ENCODE data around the gene USP5.

Gene USP5

DNA sequence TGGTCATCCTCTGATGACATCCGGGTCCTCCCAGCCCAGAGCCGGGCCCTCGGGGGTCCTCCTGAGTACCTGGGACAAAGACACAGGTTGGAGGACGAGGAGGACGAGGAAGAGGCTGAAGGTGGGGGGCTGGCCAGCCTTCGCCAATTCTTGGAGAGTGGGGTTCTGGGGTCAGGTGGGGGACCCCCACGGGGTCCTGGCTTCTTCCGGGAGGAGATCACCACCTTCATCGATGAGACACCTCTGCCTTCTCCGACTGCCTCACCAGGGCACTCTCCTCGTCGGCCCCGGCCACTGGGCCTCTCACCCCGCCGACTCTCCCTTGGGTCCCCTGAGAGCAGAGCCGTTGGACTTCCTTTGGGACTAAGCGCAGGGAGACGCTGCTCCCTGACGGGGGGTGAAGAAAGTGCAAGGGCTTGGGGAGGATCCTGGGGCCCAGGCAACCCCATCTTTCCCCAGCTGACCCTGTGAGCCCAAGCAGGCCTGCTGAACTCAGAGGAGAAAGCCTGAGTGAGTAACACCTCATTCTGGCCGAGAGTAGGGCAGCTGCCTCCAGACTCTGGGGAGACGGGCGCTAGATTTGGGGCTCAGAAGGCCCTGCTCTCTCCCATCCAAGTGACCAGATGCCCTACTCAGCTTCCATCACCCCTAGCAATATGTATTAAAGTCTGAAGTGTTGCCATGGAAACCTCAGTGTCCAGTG is 25.1 kb upstream of the USP5 start:
- no peaks in the 10 kb centered on the region for H3K79me2 ChIP-seq (ENCODE audit: insufficient read depth, low read length)
- no peak overlapping the region for H3K27ac ChIP-seq (ENCODE audit: low read depth, low read length)
- H3F3A ChIP-seq (ENCODE audit: insufficient read depth): no peaks in the 10 kb centered on the region
- H3K9ac ChIP-seq (ENCODE audit: low read length): no peak overlapping the region
- TF ChIP-seq, protein P1, sequence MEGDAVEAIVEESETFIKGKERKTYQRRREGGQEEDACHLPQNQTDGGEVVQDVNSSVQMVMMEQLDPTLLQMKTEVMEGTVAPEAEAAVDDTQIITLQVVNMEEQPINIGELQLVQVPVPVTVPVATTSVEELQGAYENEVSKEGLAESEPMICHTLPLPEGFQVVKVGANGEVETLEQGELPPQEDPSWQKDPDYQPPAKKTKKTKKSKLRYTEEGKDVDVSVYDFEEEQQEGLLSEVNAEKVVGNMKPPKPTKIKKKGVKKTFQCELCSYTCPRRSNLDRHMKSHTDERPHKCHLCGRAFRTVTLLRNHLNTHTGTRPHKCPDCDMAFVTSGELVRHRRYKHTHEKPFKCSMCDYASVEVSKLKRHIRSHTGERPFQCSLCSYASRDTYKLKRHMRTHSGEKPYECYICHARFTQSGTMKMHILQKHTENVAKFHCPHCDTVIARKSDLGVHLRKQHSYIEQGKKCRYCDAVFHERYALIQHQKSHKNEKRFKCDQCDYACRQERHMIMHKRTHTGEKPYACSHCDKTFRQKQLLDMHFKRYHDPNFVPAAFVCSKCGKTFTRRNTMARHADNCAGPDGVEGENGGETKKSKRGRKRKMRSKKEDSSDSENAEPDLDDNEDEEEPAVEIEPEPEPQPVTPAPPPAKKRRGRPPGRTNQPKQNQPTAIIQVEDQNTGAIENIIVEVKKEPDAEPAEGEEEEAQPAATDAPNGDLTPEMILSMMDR (IDR thresholded peaks at IDR 0.05; ENCODE audit: insufficient read depth, low read length, poor library complexity, severe bottlenecking): no peak
- no peak for TF ChIP-seq EZH2phosphoT487 (conservative IDR thresholded peaks at IDR 0.05; ENCODE audit: low read length)
- no peak overlapping the region for H3K4me2 ChIP-seq (ENCODE audit: low read depth, low read length, poor library complexity, severe bottlenecking)
- no peaks in the 10 kb centered on the region for H3K36me3 ChIP-seq (ENCODE audit: low read length)
- no peaks in the 10 kb centered on the region for H3K27me3 ChIP-seq (ENCODE audit: low read length)
- no peak overlapping the region for H3K4me3 ChIP-seq (ENCODE audit: insufficient read depth, low read length, poor library complexity, severe bottlenecking)
- H3K9me2 ChIP-seq (replicated peaks; ENCODE audit: insufficient read depth, low read length): no peaks in the 10 kb centered on the region
- H4K20me1 ChIP-seq (ENCODE audit: low read depth, low read length): no peaks in the 10 kb centered on the region; the same call in 1 of the 2 replicates
- H3K9me3 ChIP-seq (ENCODE audit: insufficient read depth, low read length): no peaks in the 10 kb centered on the region
- no peak overlapping the region for H2AFZ ChIP-seq (ENCODE audit: low read depth, low read length, severe bottlenecking)

DNA sequence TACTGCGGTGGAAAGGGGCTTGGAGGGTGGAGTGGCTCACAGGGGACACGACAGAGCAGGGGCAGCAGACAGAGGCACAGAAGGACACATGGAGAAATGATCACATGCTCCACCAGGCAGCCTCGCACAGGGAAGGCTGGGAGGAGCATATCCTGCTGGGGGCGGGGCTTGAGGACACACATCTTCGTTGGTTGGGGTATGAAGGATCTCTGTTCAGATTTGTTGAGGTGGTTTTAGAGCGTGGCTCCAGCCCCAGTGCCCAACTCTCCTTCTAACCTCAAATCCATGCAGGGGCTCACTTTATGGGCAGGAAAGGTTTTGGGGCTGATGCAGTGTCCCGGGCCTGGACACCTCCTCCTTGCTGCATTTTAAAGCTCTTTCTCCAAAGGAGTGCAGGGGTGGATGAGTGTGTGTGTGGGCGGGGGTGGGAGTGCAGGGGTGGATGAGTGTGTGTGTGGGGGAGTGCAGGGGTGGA is 24.5 kb upstream of the USP5 start:
- Histone ChIP-seq H2AFZ (ENCODE audit: low read depth, low read length, severe bottlenecking) (no peak overlapping the region), H3K9ac (ENCODE audit: low read length) (no peak overlapping the region)

DNA sequence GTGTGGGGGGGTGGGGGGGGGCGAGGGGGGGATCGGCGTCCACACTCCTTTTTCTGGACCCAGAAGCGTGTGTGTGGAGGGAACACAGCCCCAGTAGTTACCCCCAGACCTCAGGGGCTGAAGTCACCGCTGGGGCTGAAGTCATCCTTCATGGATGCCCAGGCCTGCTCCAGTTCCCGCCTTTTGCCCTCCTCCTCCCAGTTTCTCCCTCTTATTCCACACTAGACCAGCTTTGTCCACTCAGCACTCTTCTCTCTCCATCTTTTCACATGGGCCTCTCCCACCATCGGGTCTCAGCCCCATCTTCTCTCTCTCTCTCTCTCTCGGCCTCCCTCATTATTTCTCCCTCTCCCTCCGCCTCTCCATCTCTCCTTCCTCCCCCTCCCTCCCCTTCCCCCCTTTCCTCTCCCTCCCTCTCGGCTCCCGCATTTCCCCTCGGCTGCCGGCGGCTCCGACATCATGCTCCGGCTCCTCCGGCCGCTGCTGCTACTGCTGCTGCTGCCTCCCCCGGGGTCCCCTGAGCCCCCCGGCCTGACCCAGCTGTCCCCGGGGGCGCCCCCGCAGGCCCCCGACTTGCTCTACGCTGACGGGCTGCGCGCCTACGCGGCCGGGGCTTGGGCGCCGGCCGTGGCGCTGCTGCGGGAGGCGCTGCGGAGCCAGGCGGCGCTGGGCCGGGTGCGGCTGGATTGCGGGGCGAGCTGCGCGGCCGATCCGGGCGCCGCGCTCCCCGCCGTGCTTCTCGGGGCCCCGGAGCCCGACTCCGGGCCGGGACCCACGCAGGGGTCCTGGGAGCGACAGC is 23.8 kb upstream of the USP5 start, which contains the start of gene P3H3:
Gene P3H3 (plus strand): TSS at position 426 of the 799 bp plus-strand sequence. CDS start 34 bp downstream, at position 460.
- Histone ChIP-seq H3K79me2 (ENCODE audit: insufficient read depth, low read length) (no peaks in the 10 kb centered on the region), H3K9ac (ENCODE audit: low read length) (no peak within 1 kb of the TSS), H4K20me1 (ENCODE audit: low read depth, low read length) (no peaks in the 10 kb centered on the region; the same call in 1 of the 2 replicates), H3F3A (ENCODE audit: insufficient read depth) (no peaks in the 10 kb centered on the region), H3K9me3 (ENCODE audit: insufficient read depth, low read length) (no peaks in the 10 kb centered on the region), H3K27me3 (ENCODE audit: low read length) (no peaks in the 10 kb centered on the region), H3K9me2 (replicated peaks; ENCODE audit: insufficient read depth, low read length) (no peaks in the 10 kb centered on the region), H3K27ac (ENCODE audit: low read depth, low read length) (no peak within 1 kb of the TSS), H3K36me3 (ENCODE audit: low read length) (no peaks in the 10 kb centered on the region), H3K4me3 (ENCODE audit: insufficient read depth, low read length, poor library complexity, severe bottlenecking) (peak within 1 kb of the TSS; percentile 5), H3K4me2 (ENCODE audit: low read depth, low read length, poor library complexity, severe bottlenecking) (peak within 1 kb of the TSS; percentile 29), H2AFZ (ENCODE audit: low read depth, low read length, severe bottlenecking) (no peak within 1 kb of the TSS)
- TF ChIP-seq EZH2phosphoT487 (conservative IDR thresholded peaks at IDR 0.05; ENCODE audit: low read length): peak; percentile 99; the same call in 1 of the 2 replicates
- TF ChIP-seq, protein P1 (IDR thresholded peaks at IDR 0.05; ENCODE audit: insufficient read depth, low read length, poor library complexity, severe bottlenecking): no peak

More for the DNA sequence above, 24.5 kb upstream of the USP5 start:
- Histone ChIP-seq H3K9me2 (replicated peaks; ENCODE audit: insufficient read depth, low read length) (no peaks in the 10 kb centered on the region), H3F3A (ENCODE audit: insufficient read depth) (no peaks in the 10 kb centered on the region), H3K4me2 (ENCODE audit: low read depth, low read length, poor library complexity, severe bottlenecking) (no peak overlapping the region), H3K79me2 (ENCODE audit: insufficient read depth, low read length) (no peaks in the 10 kb centered on the region), H3K27me3 (ENCODE audit: low read length) (no peaks in the 10 kb centered on the region), H3K36me3 (ENCODE audit: low read length) (no peaks in the 10 kb centered on the region), H4K20me1 (ENCODE audit: low read depth, low read length) (no peaks in the 10 kb centered on the region; the same call in 1 of the 2 replicates), H3K27ac (ENCODE audit: low read depth, low read length) (no peak overlapping the region), H3K4me3 (ENCODE audit: insufficient read depth, low read length, poor library complexity, severe bottlenecking) (no peak overlapping the region), H3K9me3 (ENCODE audit: insufficient read depth, low read length) (no peaks in the 10 kb centered on the region)
- TF ChIP-seq, protein P1 (IDR thresholded peaks at IDR 0.05; ENCODE audit: insufficient read depth, low read length, poor library complexity, severe bottlenecking): no peak
- no peak for TF ChIP-seq EZH2phosphoT487 (conservative IDR thresholded peaks at IDR 0.05; ENCODE audit: low read length)
